Lower leg skin (tissue), 3 donors: ENCODE results near the gene CYP19A1.

ENCODE experiments used
- CTCF ChIP-seq, 3 donors: fragments of 450-650 bp; IDR thresholded peaks; one replicate each; pipeline ENCODE4 v1.5.1; 2016; ENCODE audit warnings: antibody characterized with exemption in 3 of 3, mild to moderate bottlenecking in 3 of 3, moderate library complexity in 2 of 3
- POLR2A ChIP-seq, 2 donors: fragments of 450-650 bp; IDR thresholded peaks; one replicate each; pipeline ENCODE4 v1.6.1; 2016 to 2017; ENCODE audit warnings: antibody characterized with exemption in 2 of 2, mild to moderate bottlenecking in 1 of 2, moderate library complexity in 1 of 2

GRCh38 chr15:51379390-51379789 lies 41.0 kb upstream of the CYP19A1 start:
- TF ChIP-seq CTCF (IDR thresholded peaks at IDR 0.05) = no peak
- no peak for TF ChIP-seq POLR2A (IDR thresholded peaks at IDR 0.05)
